GM18951 (cell line): ENCODE results near the gene CD164L2.
"Not testable (repeated sequence)": the region's sequence is repeated elsewhere in the genome, so short reads cannot be mapped to it uniquely, and the experiment has no call there.

Experiments used
- POLR2A ChIP-seq: IDR thresholded peaks from 4 replicates; pipeline ENCODE4 v1.6.1; 2011; ENCODE audit warnings: mild to moderate bottlenecking; ENCODE audit not compliant: insufficient read length, insufficient read depth; ENCODE audit errors: extremely low read depth
- in situ Hi-C: fragments of 300-500 bp; cut with MboI; formaldehyde crosslinking; loops from one replicate; pipeline ENCODE4 v1.12.0; 2022; ENCODE audit warnings: low sequenced_read_pairs, mixed read lengths, inconsistent platforms; ENCODE audit not compliant: unreplicated experiment

CD164L2 gene

GRCh38 chr1:27383039-27383605 is at the start of gene CD164L2:
CD164L2 (minus strand) TSS chr1:27383333; CDS start chr1:27383239, 94 bp downstream.
- in situ Hi-C loops = no loop called here
- no peak for TF ChIP-seq POLR2A

GRCh38 chr1:27432725-27433124 is 49.6 kb upstream of the CD164L2 start:
- in situ Hi-C loops = not testable (repeated sequence)

- in situ Hi-C loops = no loop called here
- no peak for TF ChIP-seq POLR2A
Measured at GRCh38 chr1:27431601-27431940, 48.4 kb upstream of the CD164L2 start.

- in situ Hi-C loops = no loop called here
- TF ChIP-seq POLR2A = no peak
Measured at GRCh38 chr1:27430903-27431600, 47.9 kb upstream of the CD164L2 start.

GRCh38 chr1:27429029-27429425 is 45.9 kb upstream of the CD164L2 start:
- in situ Hi-C loops = no loop called here

GRCh38 chr1:27428316-27429028 is 45.3 kb upstream of the CD164L2 start:
- TF ChIP-seq POLR2A = no peak

More at GRCh38 chr1:27429029-27429425, 45.9 kb upstream of the CD164L2 start:
- TF ChIP-seq POLR2A = no peak

GRCh38 chr1:27427816-27428315 is 44.7 kb upstream of the CD164L2 start:
- TF ChIP-seq POLR2A = no peak
- in situ Hi-C loops = no loop called here

More at GRCh38 chr1:27428316-27429028, 45.3 kb upstream of the CD164L2 start:
- in situ Hi-C loops = no loop called here

- TF ChIP-seq POLR2A = no peak
- in situ Hi-C loops = no loop called here
Measured at GRCh38 chr1:27427329-27427728, 44.2 kb upstream of the CD164L2 start.

- no peak for TF ChIP-seq POLR2A
- in situ Hi-C loops = no loop called here
Measured at GRCh38 chr1:27423709-27424108, 40.6 kb upstream of the CD164L2 start.

- TF ChIP-seq POLR2A = no peak
- in situ Hi-C loops = no loop called here
Measured at GRCh38 chr1:27418326-27419185, 35.4 kb upstream of the CD164L2 start.

GRCh38 chr1:27417713-27418112 is 34.6 kb upstream of the CD164L2 start:
- no peak for TF ChIP-seq POLR2A
- in situ Hi-C loops = no loop called here

GRCh38 chr1:27416387-27417111 is 33.4 kb upstream of the CD164L2 start:
- TF ChIP-seq POLR2A = no peak
- in situ Hi-C loops = no loop called here

- TF ChIP-seq POLR2A = no peak
- in situ Hi-C loops = no loop called here
Measured at GRCh38 chr1:27414091-27414490, 31.0 kb upstream of the CD164L2 start.

GRCh38 chr1:27413004-27413403 is 29.9 kb upstream of the CD164L2 start:
- in situ Hi-C loops = no loop called here
- no peak for TF ChIP-seq POLR2A
